NCI-H146 treated with DMSO at 0.1 percent for 48 hours (cell line): ENCODE measurements around the gene EOMES.

ENCODE experiments used
- DNase-seq: peaks from one replicate; lab custom pipeline; 2025; ENCODE audit not compliant: unreplicated experiment; lab: John Stamatoyannopoulos, UW

EOMES gene

GRCh38 chr3:27681249-27681748 is 40.8 kb downstream of the EOMES start:
- DNase-seq = peak; percentile 67

GRCh38 chr3:27680517-27681246 is 41.4 kb downstream of the EOMES start:
- DNase-seq = peak; percentile 57

- no peak for DNase-seq
Measured at GRCh38 chr3:27679691-27680090, 42.4 kb downstream of the EOMES start.

- DNase-seq = no peak
Measured at GRCh38 chr3:27678234-27678633, 43.9 kb downstream of the EOMES start.

GRCh38 chr3:27677565-27677964 is 44.6 kb downstream of the EOMES start:
- no peak for DNase-seq

- no peak for DNase-seq
Measured at GRCh38 chr3:27675287-27675686, 46.8 kb downstream of the EOMES start.

- DNase-seq = no peak
Measured at GRCh38 chr3:27673701-27674100, 48.4 kb downstream of the EOMES start.

- DNase-seq = no peak
Measured at GRCh38 chr3:27671101-27671500, 51.0 kb downstream of the EOMES start.

GRCh38 chr3:27670619-27671018 is 51.5 kb downstream of the EOMES start:
- DNase-seq = no peak

- no peak for DNase-seq
Measured at GRCh38 chr3:27669591-27669990, 52.5 kb downstream of the EOMES start.

- DNase-seq = no peak
Measured at GRCh38 chr3:27667751-27668150, 54.4 kb downstream of the EOMES start.

- no peak for DNase-seq
Measured at GRCh38 chr3:27666708-27667107, 55.4 kb downstream of the EOMES start.

GRCh38 chr3:27666272-27666671 is 55.9 kb downstream of the EOMES start:
- no peak for DNase-seq
